Measurements from ENCODE around the gene MEIKIN. TPM values are rescaled to one million over a fixed set of nuclear protein-coding genes. Genes with fewer than 3 reads are reported as not detected.

Gene MEIKIN
- total RNA-seq, 4 donors from 2014 or later: not detected

DNA sequence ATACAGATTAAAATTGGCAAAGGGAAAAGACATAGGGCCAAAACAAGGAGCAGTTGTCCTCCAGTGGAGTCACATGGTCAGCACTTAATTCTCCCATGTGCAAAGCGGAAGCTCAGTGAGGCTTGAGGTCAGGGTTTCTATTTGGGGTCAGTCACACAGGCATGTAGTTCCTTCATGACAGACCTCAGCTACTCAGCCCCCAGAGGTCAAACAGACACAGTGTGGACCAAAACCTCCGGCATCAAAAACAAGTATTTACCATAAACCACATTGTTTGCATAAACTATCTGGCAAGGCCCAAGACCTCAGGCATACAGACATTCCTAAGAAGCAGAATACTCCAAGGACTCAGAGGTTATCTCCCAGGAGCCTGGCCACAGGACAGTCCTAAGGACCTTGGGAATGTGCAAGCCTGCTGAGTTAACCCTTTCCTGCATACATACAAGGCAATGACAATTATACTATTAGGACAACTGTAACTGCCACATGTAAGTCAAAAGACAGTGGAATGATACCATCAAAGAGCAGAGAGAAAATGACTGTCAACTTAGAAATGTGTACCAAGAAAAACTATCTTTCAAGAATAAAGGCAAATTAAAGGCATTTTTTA is 120.0 kb downstream of the MEIKIN start:
- Histone ChIP-seq H3K4me3 (replicated peaks in 1 of 3) (no peak overlapping the region), H3K36me3 (no peaks in the 10 kb centered on the region)

DNA sequence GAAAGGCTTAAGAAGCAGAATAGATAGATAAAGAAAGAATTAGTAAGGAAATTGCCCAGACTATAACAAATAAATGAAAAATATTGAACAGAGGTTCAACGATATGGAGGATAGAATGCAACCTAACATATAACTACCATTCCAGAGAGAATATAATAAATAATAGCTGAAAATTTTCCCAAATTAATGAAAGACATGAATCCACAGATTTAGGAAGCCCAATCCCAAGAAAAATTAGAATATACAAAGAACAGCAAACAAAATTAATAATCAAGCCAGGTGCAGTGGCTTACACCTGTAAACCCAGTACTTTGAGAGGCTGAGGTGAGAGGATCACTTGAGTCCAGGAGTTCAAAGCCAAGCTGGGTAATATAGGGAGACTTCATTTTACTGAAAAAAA is 120.8 kb downstream of the MEIKIN start:
- H3K27ac ChIP-seq: no peak overlapping the region
- DNase-seq: no peak
- intact Hi-C loops (cut with DNase I): no loop called here
- no peaks in the 10 kb centered on the region for H3K27me3 ChIP-seq
- TF ChIP-seq POLR2A (IDR thresholded peaks at IDR 0.05) (no peak), CTCF (IDR thresholded peaks at IDR 0.05) (no peak)
- no peak overlapping the region for H3K4me3 ChIP-seq (replicated peaks in 1 of 3)
- no peaks in the 10 kb centered on the region for H3K9me3 ChIP-seq
- no peaks in the 10 kb centered on the region for H3K36me3 ChIP-seq
- WGBS, 2 donors: 92 to 96% methylated on average over 1 of the region's 1 CpG
- no peaks in the 10 kb centered on the region for H3K4me1 ChIP-seq

More for the DNA sequence above, 120.0 kb downstream of the MEIKIN start:
- intact Hi-C loops (cut with DNase I): no loop called here
- no peaks in the 10 kb centered on the region for H3K9me3 ChIP-seq
- TF ChIP-seq POLR2A (IDR thresholded peaks at IDR 0.05) (no peak), CTCF (IDR thresholded peaks at IDR 0.05) (no peak)
- no peaks in the 10 kb centered on the region for H3K4me1 ChIP-seq
- DNase-seq: no peak
- 57 to 79% methylated on average over 2 of the region's 2 CpGs for WGBS, 2 donors
- H3K27ac ChIP-seq: no peak overlapping the region
- H3K27me3 ChIP-seq: no peaks in the 10 kb centered on the region

DNA sequence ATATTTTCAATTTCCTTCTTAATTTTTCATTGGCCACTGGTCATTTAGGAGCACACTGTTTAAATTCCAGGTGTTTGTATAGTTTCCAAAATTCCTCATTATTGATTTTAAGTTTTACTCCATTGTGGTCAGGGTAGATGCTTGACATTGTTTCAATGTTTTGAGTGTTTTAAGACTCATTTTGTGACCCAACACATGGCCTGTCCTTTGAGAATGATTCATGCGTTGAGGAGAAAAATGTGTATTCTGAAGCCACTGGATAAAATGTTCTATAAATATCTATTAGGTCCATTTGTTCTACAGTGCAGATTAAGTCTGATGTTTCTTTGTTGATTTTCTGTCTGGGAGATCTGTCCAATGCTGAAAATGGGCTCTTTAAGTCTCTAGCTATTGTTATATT is 124.2 kb downstream of the MEIKIN start:
- Histone ChIP-seq H3K9me3 (no peaks in the 10 kb centered on the region), H3K27me3 (no peaks in the 10 kb centered on the region), H3K36me3 (no peaks in the 10 kb centered on the region), H3K27ac (no peak overlapping the region), H3K4me1 (no peaks in the 10 kb centered on the region), H3K4me3 (replicated peaks in 1 of 3) (no peak overlapping the region)
- intact Hi-C loops (cut with DNase I): no loop called here
- no peak for DNase-seq
- TF ChIP-seq CTCF (IDR thresholded peaks at IDR 0.05) (no peak), POLR2A (IDR thresholded peaks at IDR 0.05) (no peak)
- WGBS, 2 donors: 74 to 82% methylated on average over 1 of the region's 1 CpG

DNA sequence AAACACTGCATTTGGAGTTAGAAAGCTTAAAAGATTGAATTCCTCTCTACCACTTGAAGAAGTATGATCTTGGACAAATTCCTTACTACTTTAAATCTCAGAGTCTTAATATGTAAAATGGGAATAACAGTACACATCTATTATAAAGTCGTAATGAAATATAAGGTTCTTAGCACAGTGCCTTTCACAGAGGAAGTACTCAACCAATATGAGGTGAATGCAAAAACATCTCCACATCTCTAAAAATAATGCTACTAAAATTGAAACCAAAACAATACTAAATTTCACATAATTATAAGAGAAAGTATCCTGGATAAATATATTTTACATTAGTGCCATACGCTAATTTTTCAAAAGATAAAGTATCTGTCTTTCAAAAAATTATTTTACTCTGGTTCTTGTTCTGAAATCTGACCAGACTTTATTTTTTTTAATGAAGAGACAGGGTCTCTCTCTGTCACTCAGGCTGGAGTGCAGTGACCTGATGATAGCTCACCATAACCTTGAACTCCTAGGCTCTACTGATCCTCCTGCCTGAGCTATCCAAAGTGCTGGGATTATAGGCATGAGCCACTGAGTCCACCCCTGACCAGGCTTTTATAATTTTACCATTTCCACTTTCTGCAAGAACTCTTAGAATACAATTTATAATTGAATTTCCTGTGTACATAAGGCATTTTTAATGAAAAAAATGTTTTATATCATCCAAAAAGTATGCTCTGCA is 127.3 kb downstream of the MEIKIN start:
- H3K27me3 ChIP-seq: no peaks in the 10 kb centered on the region
- H3K4me1 ChIP-seq: no peaks in the 10 kb centered on the region
- no peak overlapping the region for H3K27ac ChIP-seq
- no peaks in the 10 kb centered on the region for H3K9me3 ChIP-seq
- no peak for DNase-seq
- H3K36me3 ChIP-seq: no peaks in the 10 kb centered on the region
- WGBS, 2 donors: 85 to 92% methylated on average over 2 of the region's 2 CpGs
- H3K4me3 ChIP-seq (replicated peaks in 1 of 3): no peak overlapping the region
- TF ChIP-seq POLR2A (IDR thresholded peaks at IDR 0.05) (no peak), CTCF (IDR thresholded peaks at IDR 0.05) (no peak)
- intact Hi-C loops (cut with DNase I): loop anchor here (10.0 kb wide), 1 partner anchor 187 kb away; no protein-coding TSS in a partner anchor

- H3K27ac ChIP-seq: no peak overlapping the region
- WGBS, 2 donors: 70 to 73% methylated on average over 2 of the region's 2 CpGs
- intact Hi-C loops (cut with DNase I): loop anchor here (10.0 kb wide), 1 partner anchor 190 kb away; no protein-coding TSS in a partner anchor
Measured at GRCh38 chr5:131814990-131815389, 130.5 kb downstream of the MEIKIN start.

More at GRCh38 chr5:131814990-131815389, 130.5 kb downstream of the MEIKIN start:
- Histone ChIP-seq H3K9me3 (no peaks in the 10 kb centered on the region), H3K4me3 (replicated peaks in 1 of 3) (no peak overlapping the region), H3K36me3 (no peaks in the 10 kb centered on the region), H3K4me1 (peaks cover 0 to 4% of the 10 kb centered on the region in 2 donors), H3K27me3 (no peaks in the 10 kb centered on the region)
- DNase-seq: no peak
- TF ChIP-seq CTCF (IDR thresholded peaks at IDR 0.05): no peak
- TF ChIP-seq POLR2A (IDR thresholded peaks at IDR 0.05): no peak
